ENCODE results near the gene STYX. TPM values are rescaled to one million over a fixed set of nuclear protein-coding genes. Genes with fewer than 3 reads are reported as not detected.

STYX gene
- total RNA-seq, 1 donor, result 25.2 TPM

GRCh38 chr14:52791223-52792096, 61.5 kb downstream of the STYX start, which contains the start of gene GNPNAT1:
GNPNAT1 (minus strand) TSS chr14:52791607; CDS start chr14:52784650, 6,957 bp downstream.
- no peaks in the 10 kb centered on the region for H3K27me3 ChIP-seq (ENCODE audit: insufficient read depth, low read length)
- peaks cover 19% of the 10 kb centered on the region for H3K4me1 ChIP-seq (ENCODE audit: insufficient read depth, low read length)
- peak within 1 kb of the TSS; percentile 66 for H3K4me3 ChIP-seq (ENCODE audit: low read length)
- H3K9me3 ChIP-seq (ENCODE audit: low read depth, low read length), result no peaks in the 10 kb centered on the region

DNA sequence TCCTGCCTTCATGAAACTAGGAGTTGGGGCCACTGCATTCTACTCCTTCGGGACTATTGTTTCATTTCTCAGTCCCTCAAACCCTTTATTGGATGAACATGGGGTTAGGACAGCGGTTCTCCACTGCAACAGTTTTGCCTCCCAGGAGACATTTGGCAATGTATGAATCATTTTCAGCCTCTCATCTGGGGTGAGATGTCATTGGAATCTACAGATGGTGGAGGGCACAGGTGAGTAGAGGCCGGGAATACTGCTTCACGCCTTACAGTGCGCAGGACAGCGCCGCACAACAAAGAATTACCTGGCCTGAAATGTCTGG, 62.1 kb downstream of the STYX start:
- Histone ChIP-seq H3K27me3 (ENCODE audit: insufficient read depth, low read length) (no peaks in the 10 kb centered on the region), H3K9me3 (ENCODE audit: low read depth, low read length) (no peaks in the 10 kb centered on the region), H3K4me1 (ENCODE audit: insufficient read depth, low read length) (peaks cover 19% of the 10 kb centered on the region), H3K4me3 (ENCODE audit: low read length) (peak overlapping the region; percentile 29)

GRCh38 chr14:52793061-52793460, 63.1 kb downstream of the STYX start:
- Histone ChIP-seq H3K9me3 (ENCODE audit: low read depth, low read length) (no peaks in the 10 kb centered on the region), H3K4me1 (ENCODE audit: insufficient read depth, low read length) (peaks cover 19% of the 10 kb centered on the region), H3K27me3 (ENCODE audit: insufficient read depth, low read length) (no peaks in the 10 kb centered on the region), H3K4me3 (ENCODE audit: low read length) (no peak overlapping the region)

DNA sequence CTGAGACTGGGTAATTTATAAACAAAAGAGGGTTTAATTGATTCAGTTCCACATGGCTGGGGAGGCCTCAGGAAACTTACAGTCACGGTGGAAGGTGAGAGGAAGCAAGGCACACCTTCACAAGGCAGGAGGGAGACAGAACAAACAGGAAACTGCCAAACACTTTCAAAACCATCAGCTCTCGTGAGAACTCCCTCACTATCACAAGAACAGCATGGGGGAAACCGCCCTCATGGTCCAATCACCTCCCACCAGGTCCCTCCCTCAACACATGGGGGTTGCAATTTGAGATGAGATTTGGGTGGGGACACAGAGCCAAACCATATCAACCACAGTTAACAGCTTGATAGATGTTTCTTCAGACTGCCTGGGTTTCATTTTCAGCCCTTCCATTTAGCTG, 67.7 kb downstream of the STYX start:
- Histone ChIP-seq H3K27me3 (ENCODE audit: insufficient read depth, low read length) (no peaks in the 10 kb centered on the region), H3K9me3 (ENCODE audit: low read depth, low read length) (no peaks in the 10 kb centered on the region), H3K4me3 (ENCODE audit: low read length) (no peak overlapping the region), H3K4me1 (ENCODE audit: insufficient read depth, low read length) (no peaks in the 10 kb centered on the region)

DNA sequence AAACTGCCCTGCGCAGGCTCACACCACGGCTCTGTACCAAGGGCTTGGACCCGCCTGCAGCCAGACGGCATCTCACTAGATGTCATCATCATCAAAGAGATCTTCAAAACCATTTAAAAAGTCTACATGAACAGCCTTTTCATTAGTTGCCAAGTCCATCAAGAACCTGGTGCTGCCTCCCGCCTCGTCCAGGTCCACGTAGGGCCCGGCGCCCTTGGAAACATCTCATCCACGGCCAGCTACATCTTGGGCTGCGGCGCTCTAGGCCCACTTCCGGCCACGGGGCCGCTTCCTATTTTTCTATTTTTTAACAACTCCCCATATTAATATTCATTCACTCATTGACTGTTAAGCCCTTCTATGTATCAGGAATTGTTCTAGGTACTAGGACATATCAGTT, 68.9 kb downstream of the STYX start:
- no peaks in the 10 kb centered on the region for H3K4me1 ChIP-seq (ENCODE audit: insufficient read depth, low read length)
- no peaks in the 10 kb centered on the region for H3K27me3 ChIP-seq (ENCODE audit: insufficient read depth, low read length)
- H3K9me3 ChIP-seq (ENCODE audit: low read depth, low read length), result no peaks in the 10 kb centered on the region
- H3K4me3 ChIP-seq (ENCODE audit: low read length), result no peak overlapping the region

DNA sequence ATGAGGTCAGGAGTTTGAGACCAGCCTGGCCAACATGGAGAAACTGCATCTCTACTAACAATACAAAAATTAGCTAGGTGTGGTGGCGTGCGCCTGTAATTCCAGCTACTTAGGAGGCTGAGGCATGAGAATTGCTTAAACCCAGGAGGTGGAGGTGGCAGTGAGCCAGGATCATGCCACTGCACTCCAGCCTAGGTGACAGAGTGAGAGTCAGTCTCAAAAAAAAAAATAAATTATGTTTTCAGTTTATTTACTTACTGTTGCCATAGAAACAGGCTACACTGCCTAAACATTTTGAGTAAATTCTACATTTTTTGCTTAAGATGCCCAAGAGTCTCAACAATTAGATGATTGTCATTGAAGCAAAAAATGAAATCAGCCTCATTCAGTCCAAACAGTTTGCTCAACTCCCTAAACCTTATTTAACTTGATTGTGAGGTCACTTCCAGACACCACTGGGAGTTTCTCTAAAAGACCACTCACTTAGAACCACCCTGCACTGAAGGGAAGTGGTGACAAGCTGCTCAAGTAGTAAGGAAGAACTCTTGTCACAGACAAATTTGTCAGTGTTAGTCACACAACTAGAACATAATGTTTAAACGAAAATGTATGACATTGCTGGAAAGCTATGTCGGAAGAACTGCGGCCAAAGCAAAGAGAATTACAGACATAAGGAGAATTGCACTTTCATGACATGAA, 71.2 kb downstream of the STYX start:
- no peaks in the 10 kb centered on the region for H3K9me3 ChIP-seq (ENCODE audit: low read depth, low read length)
- H3K4me3 ChIP-seq (ENCODE audit: low read length), result no peak overlapping the region
- H3K27me3 ChIP-seq (ENCODE audit: insufficient read depth, low read length), result no peaks in the 10 kb centered on the region
- H3K4me1 ChIP-seq (ENCODE audit: insufficient read depth, low read length), result no peaks in the 10 kb centered on the region

DNA sequence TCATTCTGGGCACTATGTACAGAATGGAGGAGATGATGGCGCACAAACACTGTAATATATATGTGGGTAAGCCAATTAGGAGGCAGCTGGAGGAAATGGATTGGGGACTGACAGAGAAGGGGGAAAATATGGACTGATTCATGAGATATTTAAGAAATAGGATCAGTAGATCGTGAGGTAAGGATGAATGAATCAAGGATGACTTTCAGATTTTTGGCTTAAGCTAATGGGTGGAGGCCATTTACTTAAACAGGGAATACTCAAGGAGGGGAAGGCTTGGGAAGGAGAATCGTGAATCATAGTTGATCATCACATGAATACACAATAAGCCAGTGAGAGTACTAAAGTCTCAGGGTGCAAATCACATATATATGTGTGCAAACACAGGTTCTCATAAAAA, 72.6 kb downstream of the STYX start:
- no peaks in the 10 kb centered on the region for H3K9me3 ChIP-seq (ENCODE audit: low read depth, low read length)
- no peaks in the 10 kb centered on the region for H3K27me3 ChIP-seq (ENCODE audit: insufficient read depth, low read length)
- H3K4me3 ChIP-seq (ENCODE audit: low read length), result no peak overlapping the region
- H3K4me1 ChIP-seq (ENCODE audit: insufficient read depth, low read length), result no peaks in the 10 kb centered on the region

- Histone ChIP-seq H3K9me3 (ENCODE audit: low read depth, low read length) (no peaks in the 10 kb centered on the region), H3K4me3 (ENCODE audit: low read length) (no peak overlapping the region), H3K4me1 (ENCODE audit: insufficient read depth, low read length) (no peaks in the 10 kb centered on the region), H3K27me3 (ENCODE audit: insufficient read depth, low read length) (no peaks in the 10 kb centered on the region)
Measured at GRCh38 chr14:52806115-52806514, 76.1 kb downstream of the STYX start.

DNA sequence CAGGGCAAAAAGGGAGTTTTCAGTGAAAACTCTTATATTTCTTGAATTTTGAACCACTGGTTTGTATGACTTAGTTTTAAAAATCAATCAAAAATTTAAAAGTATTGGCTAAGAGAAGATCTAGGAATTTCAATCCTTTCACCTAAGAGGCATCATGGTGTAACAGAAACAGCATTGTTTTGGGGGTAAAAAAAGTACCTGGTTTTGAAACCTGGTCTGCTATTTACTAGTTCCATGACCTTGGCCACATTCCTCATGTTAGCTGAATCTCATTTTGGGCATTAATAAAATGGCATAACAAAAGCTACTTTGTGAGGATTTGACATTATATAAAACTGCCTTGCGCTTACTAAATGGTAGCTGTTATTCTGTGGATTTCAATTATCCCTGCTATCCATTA, 78.1 kb downstream of the STYX start:
- no peak overlapping the region for H3K4me3 ChIP-seq (ENCODE audit: low read length)
- no peaks in the 10 kb centered on the region for H3K4me1 ChIP-seq (ENCODE audit: insufficient read depth, low read length)
- H3K27me3 ChIP-seq (ENCODE audit: insufficient read depth, low read length), result no peaks in the 10 kb centered on the region
- H3K9me3 ChIP-seq (ENCODE audit: low read depth, low read length), result no peaks in the 10 kb centered on the region

GRCh38 chr14:52821805-52822250, 91.9 kb downstream of the STYX start:
- Histone ChIP-seq H3K4me3 (ENCODE audit: low read length) (no peak overlapping the region), H3K4me1 (ENCODE audit: insufficient read depth, low read length) (no peaks in the 10 kb centered on the region), H3K9me3 (ENCODE audit: low read depth, low read length) (no peaks in the 10 kb centered on the region), H3K27me3 (ENCODE audit: insufficient read depth, low read length) (peaks cover 3% of the 10 kb centered on the region)

DNA sequence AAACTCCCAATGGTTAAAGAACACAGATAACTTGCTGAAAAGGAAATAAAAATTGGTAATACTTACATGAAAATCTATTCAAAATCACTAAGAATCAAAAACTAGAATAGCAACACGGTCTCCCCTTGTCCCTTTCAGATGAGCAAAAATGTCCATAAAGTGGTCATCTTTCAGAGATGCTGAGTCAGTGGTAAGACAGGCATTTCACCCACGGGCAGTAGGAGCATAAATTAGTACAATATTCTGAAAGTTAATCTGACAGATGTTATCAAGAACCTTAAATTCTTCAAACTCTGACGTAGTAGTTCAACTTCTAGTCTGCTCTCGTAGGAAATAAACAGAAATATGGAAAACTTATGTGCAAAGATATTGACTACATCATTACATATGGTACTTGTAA, 94.5 kb downstream of the STYX start:
- peaks cover 3% of the 10 kb centered on the region for H3K27me3 ChIP-seq (ENCODE audit: insufficient read depth, low read length)
- H3K4me1 ChIP-seq (ENCODE audit: insufficient read depth, low read length), result no peaks in the 10 kb centered on the region
- H3K4me3 ChIP-seq (ENCODE audit: low read length), result no peak overlapping the region
- no peaks in the 10 kb centered on the region for H3K9me3 ChIP-seq (ENCODE audit: low read depth, low read length)

Other genes with a start within 250 kb of the STYX start
- gene TXNDC16, start 177.7 kb upstream of the STYX start, total RNA-seq, result 18.5 TPM
- 0.10 TPM for gene GPR137C, start 177.3 kb upstream of the STYX start, total RNA-seq
- gene ERO1A, start 34.6 kb upstream of the STYX start, total RNA-seq, result 71.6 TPM
- 117 TPM for gene PSMC6, start 23.0 kb upstream of the STYX start, total RNA-seq
- 4.3 TPM for gene GNPNAT1, start 61.4 kb downstream of the STYX start, total RNA-seq
- 1.6 TPM for gene FERMT2, start 220.9 kb downstream of the STYX start, total RNA-seq

Measured in mononuclear cell (primary cell).